Brain pericyte (primary cell): Measurements from ENCODE around the gene ANKRD55.
"Not testable (repeated sequence)": the region's sequence is repeated elsewhere in the genome, so short reads cannot be mapped to it uniquely, and the experiment has no call there.

Experiments
- DNase-seq: peaks from one replicate; pipeline ENCODE4 v3.0.0-alpha.2; 2012; ENCODE audit warnings: low read depth, low spot score

The ANKRD55 gene

GRCh38 chr5:56253126-56253525, 20.0 kb upstream of the ANKRD55 start:
- DNase-seq = no peak

GRCh38 chr5:56251918-56252553, 18.9 kb upstream of the ANKRD55 start:
- no peak for DNase-seq

DNA sequence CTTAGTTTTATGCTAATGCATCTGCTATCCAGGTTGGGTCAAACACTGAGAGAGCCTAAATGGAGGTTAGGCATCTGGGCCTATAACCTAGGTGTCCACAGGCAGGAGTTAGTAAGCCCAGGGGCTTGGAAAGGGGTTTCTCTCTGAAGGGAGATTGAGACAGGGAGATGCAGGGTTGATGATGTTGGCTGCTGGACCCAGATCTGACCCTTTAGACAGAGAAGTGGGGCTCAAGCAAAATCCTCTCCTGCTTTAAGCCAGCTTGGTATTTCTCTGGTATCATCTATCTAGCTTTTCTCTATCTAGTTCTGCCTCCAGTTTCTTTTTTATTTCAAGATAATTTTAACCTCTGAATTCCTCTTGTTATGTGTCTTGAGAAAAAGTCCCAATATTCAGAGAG, 18.3 kb upstream of the ANKRD55 start:
- no peak for DNase-seq

GRCh38 chr5:56250011-56250410, 16.9 kb upstream of the ANKRD55 start:
- DNase-seq = no peak

DNA sequence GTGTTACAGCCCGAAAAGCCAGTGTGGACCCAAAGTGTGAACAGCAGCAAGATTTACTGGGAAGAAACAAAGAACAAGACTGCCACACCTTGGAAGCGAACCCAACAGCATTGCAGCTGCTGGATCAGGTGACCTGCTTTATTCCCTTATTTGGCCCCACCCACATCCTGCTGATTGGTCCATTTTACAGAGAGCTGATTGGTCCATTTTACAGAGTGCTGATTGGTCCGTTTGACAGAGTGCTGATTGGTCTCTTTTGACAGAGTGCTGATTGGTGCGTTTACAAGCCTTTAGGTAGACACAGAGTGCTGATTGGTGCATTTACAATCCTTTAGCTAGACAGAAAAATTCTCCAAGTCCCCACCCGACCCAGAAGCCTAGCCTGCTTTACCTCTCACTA, 16.0 kb upstream of the ANKRD55 start:
- not testable (repeated sequence) for DNase-seq

DNA sequence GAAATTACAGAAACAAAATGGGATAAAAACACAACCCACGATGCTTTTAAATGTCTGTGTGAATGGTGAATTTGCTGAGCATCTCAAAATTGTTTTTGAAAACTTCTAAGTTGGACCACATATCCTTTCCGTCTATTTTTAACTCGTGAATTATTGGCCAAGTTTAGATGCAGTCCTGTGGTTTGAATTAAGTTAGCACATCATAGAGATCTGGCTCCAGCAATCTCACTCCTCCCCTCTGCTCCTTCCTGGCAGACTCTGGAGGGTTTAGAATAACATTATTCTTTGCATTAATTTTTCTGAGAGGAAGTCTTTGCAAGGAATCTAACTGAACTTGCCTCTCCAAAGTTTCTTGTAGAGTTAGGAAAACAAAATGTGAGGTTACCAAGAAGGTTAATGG, 14.5 kb upstream of the ANKRD55 start:
- peak; percentile 63 for DNase-seq

DNA sequence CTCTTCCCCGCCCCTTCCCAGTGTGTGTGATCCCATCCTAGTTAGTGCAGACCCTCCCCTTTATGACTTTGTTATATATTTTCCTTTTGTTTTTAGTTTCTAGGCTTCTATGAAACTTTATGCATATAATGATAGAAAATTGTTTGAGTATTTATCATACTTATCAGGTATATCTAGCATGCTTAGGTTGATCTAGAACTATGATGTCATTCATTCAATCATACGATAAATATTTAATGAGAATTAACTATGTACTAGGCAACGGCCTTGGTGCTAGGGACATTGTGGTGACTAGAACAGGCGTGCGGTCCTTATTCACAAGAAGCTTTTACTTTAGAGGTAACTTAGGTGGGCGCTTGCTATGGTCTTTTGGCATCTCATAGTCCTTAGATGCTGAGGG, 13.6 kb upstream of the ANKRD55 start:
- no peak for DNase-seq

DNA sequence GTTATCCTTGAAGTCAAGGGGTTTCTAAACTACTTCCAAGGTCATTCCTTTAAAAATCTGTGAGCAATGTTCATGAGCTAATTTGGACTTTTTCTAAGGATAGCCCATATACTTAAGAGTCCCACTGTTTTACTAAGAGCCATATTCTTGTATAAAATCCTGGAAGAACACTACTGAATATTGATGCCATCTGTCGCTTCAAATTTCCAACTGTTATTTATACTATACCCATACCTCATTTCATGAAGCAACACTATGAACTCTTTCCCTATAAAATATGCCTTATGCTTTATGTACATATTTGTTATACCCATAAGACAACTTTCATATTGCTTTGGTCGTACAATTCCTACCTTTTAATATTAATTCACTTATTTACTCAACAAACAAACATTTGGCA, 12.4 kb upstream of the ANKRD55 start:
- no peak for DNase-seq

- no peak for DNase-seq
Measured at GRCh38 chr5:56244627-56245026, 11.5 kb upstream of the ANKRD55 start.

- not testable (repeated sequence) for DNase-seq
Measured at GRCh38 chr5:56242271-56242670, 9.1 kb upstream of the ANKRD55 start.

GRCh38 chr5:56232538-56232937, 592 bp downstream of the ANKRD55 start:
- no peak for DNase-seq

- DNase-seq = no peak
Measured at GRCh38 chr5:56230576-56230975, 2.6 kb downstream of the ANKRD55 start.

DNA sequence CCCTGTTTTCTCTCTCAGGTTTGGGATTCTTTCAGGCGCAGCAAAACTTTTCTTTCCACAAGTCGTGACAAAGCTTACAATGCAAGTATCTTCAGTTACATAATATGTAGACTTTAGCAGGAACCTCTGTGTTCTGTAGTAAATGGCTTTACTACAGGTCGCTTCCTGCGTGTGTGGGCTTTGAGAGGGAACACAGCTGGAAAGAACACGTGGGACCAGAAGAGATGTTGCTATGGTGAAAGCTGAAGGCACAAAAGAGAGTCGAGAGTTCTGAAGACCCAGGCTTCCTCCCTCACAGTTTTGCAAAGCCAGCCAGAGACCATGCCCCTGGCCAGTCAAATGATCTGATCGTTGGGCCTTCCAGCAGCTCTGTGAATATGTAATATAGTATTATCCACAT, 4.0 kb downstream of the ANKRD55 start:
- no peak for DNase-seq

- DNase-seq = no peak
Measured at GRCh38 chr5:56228631-56229030, 4.5 kb downstream of the ANKRD55 start.

DNA sequence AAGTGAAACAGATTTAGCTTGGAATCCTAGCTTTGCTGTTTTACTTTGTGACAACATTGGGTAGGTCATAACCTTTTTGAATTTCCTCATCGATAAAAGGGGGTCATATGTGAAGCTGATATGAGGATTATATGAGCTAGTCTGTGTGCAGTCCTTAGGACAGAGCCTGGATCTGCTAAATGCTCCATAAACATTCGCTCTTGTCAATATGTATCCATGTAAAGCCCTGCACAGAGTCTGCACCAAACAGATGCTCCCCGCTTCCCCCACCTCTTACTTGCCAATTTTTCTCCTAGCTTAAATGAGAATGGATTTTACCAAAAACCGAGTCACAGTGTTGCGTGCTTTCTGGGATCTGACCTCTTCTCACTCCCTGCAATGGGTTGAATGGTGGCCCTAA, 5.4 kb downstream of the ANKRD55 start:
- DNase-seq = no peak

DNA sequence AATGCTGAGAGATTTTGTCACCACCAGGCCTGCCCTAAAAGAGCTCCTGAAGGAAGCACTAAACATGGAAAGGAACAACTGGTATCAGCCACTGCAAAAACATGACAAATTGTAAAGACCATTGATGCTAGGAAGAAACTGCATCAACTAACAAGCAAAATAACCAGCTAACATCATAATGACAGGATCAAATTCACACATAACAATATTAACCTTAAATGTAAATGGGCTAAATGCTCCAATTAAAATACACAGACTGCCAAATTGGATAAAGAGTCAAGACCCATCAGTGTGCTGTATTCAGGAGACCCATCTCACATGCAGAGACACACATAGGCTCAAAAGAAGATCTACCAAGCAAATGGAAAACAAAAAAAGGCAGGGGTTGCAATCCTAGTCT, 9.8 kb downstream of the ANKRD55 start:
- not testable (repeated sequence) for DNase-seq

DNA sequence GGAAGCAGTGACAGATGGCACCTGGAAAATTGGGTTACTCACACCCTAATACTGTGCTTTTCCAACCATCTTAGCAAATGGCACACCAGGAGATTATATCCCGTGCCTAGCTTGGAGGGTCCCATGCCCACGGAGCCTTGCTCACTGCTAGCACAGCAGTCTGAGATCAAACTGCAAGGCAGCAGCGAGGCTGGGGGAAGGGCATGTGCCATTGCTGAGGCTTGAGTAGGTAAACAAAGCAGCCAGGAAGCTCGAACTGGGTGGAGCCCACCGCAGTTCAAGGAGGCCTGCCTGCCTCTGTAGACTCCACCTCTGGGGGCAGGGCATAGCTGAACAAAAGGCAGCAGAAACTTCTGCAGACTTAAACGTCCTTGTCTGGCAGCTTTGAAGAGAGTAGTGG, 11.5 kb downstream of the ANKRD55 start:
- not testable (repeated sequence) for DNase-seq

GRCh38 chr5:56215019-56215830, 17.9 kb downstream of the ANKRD55 start:
- no peak for DNase-seq

DNA sequence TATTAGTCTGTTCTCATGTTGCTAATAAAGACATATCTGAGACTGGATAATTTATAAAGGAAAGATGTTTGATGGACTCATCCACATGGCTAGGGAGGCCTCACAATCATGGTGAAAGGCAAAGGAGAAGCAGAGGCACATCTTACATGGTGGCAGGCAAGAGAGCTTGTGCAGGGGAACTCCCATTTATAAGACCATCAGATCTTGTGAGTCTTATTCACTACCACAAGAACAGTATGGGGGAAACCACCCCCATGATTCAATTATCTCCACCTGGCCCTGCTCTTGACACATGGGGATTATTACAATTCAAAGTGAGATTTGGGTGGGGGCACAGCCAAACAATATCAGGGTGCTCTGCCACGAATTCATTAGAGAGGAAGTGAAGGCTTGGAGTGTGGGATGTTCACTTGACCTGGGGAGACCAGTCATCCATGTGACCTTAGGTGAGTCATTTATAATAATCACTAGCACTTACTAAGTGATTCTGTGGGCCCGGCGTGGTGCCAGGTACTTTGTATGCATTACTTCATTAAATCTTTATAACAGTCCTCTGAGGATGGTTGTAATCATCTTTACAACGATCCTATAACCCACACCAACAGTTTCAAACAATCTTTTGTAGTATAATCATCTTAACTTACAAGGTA, 19.1 kb downstream of the ANKRD55 start:
- not testable (repeated sequence) for DNase-seq

- no peak for DNase-seq
Measured at GRCh38 chr5:56212130-56212879, 20.8 kb downstream of the ANKRD55 start.

GRCh38 chr5:56211298-56211865, 21.7 kb downstream of the ANKRD55 start:
- DNase-seq = no peak

DNA sequence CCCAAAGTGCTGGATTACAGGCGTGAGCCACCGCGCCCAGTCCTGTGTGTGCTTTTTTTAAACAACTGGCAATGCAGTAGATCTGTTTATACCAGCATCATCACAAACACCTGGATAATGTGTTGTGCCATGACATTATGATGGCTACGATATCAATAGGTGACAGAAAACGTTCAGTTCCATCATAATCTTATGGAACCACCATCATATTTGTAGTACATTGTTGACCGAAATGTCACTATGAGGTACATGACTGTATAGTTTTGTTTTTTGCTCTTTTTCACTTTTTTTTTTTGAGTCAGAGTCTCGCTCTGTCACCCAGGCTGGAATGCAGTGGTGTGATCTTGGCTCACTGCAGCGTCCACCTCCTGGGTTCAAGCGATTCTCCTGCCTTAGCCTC, 24.4 kb downstream of the ANKRD55 start:
- no peak for DNase-seq
